Endothelial cell of umbilical vein (primary cell): ENCODE data around the gene C1orf105.

Experiments
- CTCF ChIP-seq, 2 donors: IDR thresholded peaks; 1 replicate in 1 of 2; 2 replicates in 1 of 2; pipeline ENCODE4 v1.5.1; 2011; ENCODE audit warnings: low read length in 2 of 2, mild to moderate bottlenecking in 2 of 2, moderate library complexity in 2 of 2, control low read depth in 1 of 2, inconsistent platforms in 1 of 2, low read depth in 1 of 2; ENCODE audit not compliant: insufficient read depth in 1 of 2; ENCODE audit errors: extremely low read depth in 1 of 2
- EZH2 ChIP-seq: IDR thresholded peaks from 2 replicates; pipeline ENCODE4 v1.6.1; 2012; ENCODE audit warnings: borderline replicate concordance, low read depth, mild to moderate bottlenecking, moderate library complexity, low read length, inconsistent platforms; ENCODE audit not compliant: severe bottlenecking
- FOS ChIP-seq: IDR thresholded peaks from 2 replicates; pipeline ENCODE4 v1.6.1; 2011; ENCODE audit warnings: mild to moderate bottlenecking, low read length, moderate library complexity, borderline replicate concordance; ENCODE audit not compliant: insufficient read depth
- POLR2AphosphoS5 ChIP-seq: IDR thresholded peaks from 2 replicates; pipeline ENCODE4 v1.6.1; 2012; ENCODE audit warnings: low read depth, mild to moderate bottlenecking, control low read depth, low read length, moderate library complexity; ENCODE audit not compliant: insufficient read depth

- no peak for TF ChIP-seq FOS
- TF ChIP-seq CTCF (IDR thresholded peaks at IDR 0.05; ENCODE audit: extremely low read depth in 1 of 2, insufficient read depth in 1 of 2, low read depth in 1 of 2, low read length in 2 of 2): no peak
- TF ChIP-seq EZH2: no peak
- no peak for TF ChIP-seq POLR2AphosphoS5
These were observed 35.9 kb downstream of the C1orf105 start for GRCh38 chr1:172456344-172456769.
